Measurements from ENCODE around the gene SLC2A6.

DNA sequence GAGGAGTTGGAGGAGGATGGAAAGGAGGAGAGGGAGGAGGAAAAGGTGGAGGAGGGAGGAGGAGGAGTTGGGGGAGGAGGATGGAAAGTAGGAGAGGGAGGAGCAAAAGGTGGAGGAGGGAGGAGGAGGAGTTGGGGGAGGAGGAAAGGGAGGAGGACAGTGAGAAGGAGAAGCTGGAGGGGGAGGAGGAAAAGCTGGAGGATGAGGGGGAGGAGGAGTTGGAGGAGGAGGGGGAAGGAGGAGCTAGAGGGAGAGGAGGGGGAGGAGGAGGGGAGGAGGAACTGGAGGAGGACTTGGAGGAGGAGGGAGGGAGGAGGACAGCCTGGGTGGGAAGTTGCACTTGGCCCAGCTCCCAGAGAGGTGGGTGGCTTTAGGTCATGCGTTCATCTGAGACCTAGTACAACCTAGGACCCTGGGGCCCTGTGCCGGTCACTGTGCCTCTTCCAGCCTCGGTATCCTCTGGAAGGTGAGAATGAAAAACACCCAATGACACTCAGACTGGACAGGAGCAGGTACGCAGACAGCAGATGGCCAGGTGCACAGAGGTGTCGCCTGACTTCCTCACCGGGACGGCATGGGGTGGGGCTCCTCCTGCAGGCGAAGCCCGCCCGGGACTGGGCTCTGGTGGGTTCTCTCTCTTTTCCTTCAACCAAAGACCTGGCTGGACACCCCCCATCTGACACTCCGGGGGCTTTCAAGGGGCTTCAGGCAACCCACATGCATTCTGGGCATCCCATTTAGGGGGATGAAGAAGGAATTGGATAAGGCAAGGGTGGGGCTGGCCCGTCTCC is 12.2 kb upstream of the SLC2A6 start:
- TF ChIP-seq POLR2A (IDR thresholded peaks at IDR 0.05; ENCODE audit: low read depth, low read length), result no peak
- no peak for TF ChIP-seq SPI1 (IDR thresholded peaks at IDR 0.05; ENCODE audit: low read depth, low read length)
- TF ChIP-seq POU2F2 (IDR thresholded peaks at IDR 0.05; ENCODE audit: low read depth, low read length), result no peak
- TF ChIP-seq POLR2AphosphoS5 (IDR thresholded peaks at IDR 0.05; ENCODE audit: low read depth, low read length), result no peak

Measured in GM12891 (cell line).